Endothelial cell of umbilical vein (primary cell): ENCODE data around the gene NDFIP1. TPM values are rescaled to one million over a fixed set of nuclear protein-coding genes. Genes with fewer than 3 reads are reported as not detected.

Source experiments
- BruUV-seq: library from RNA; stranded (reverse); fragments of 400-500 nt; replicated peaks from 2 replicates; lab custom pipeline; 2021; lab: Mats Ljungman, UMichigan
- CTCF ChIA-PET: fragments of 300-600, 350-600 bp; sonication (Branson Sonifier 250); formaldehyde crosslinking; loops from one replicate; lab custom pipeline; 2021; ENCODE audit warnings: antibody characterized with exemption, inconsistent platforms; lab: Charles Lee
- POLR2A ChIA-PET: fragments of 300-600, 350-600 bp; sonication (Branson Sonifier 250); formaldehyde crosslinking; loops from one replicate; lab custom pipeline; 2021; ENCODE audit warnings: antibody characterized with exemption, inconsistent platforms; lab: Charles Lee
- DNase-seq: peaks from one replicate; pipeline ENCODE4 v3.0.0-alpha.2; 2011; ENCODE audit warnings: low read depth, low spot score
- FAIRE-seq: peaks from 2 replicates; lab custom pipeline; 2011; peaks lifted over from hg19 to GRCh38; lab: Jason Lieb, UNC
- H2AFZ ChIP-seq: 2 replicates; pipeline ENCODE4 v1.6.0; 2012; ENCODE audit warnings: low read depth, low read length, control low read depth, inconsistent platforms
- H3K27ac ChIP-seq: 2 replicates; pipeline ENCODE4 v1.5.1; 2011; ENCODE audit warnings: low read depth, mild to moderate bottlenecking, control low read depth, low read length, moderate library complexity; ENCODE audit not compliant: insufficient read depth
- H3K27me3 ChIP-seq, 2 experiments: 2 replicates each; pipeline versions ENCODE4 v1.6.0 to v1.6.1; 2011; ENCODE audit warnings: low read length in 2 of 2, mixed read lengths in 1 of 2; ENCODE audit not compliant: control insufficient read depth in 2 of 2, insufficient read depth in 2 of 2
- H3K36me3 ChIP-seq, 2 experiments: 2 replicates in 1 of 2; 3 replicates in 1 of 2; pipeline ENCODE4 v1.5.1; 2011; ENCODE audit warnings: low read length in 2 of 2, mild to moderate bottlenecking in 1 of 2, moderate library complexity in 1 of 2; ENCODE audit not compliant: control insufficient read depth in 2 of 2, insufficient read depth in 2 of 2; ENCODE audit errors: extremely low read depth in 1 of 2
- H3K4me1 ChIP-seq: 3 replicates; pipeline ENCODE4 v1.5.1; 2011; ENCODE audit warnings: mild to moderate bottlenecking, low read length; ENCODE audit not compliant: control insufficient read depth, insufficient read depth; ENCODE audit errors: extremely low read depth
- H3K4me2 ChIP-seq: 2 replicates; pipeline ENCODE4 v1.6.1; 2011; ENCODE audit warnings: low read length, control low read depth, mixed read lengths; ENCODE audit not compliant: insufficient read depth
- H3K4me3 ChIP-seq, 3 experiments: fragments of 200-600 bp in 1 of 3; sonication (generic), shearing (Covaris generic) in 1 of 3; replicated peaks in 1 of 3; 2 replicates each; pipeline ENCODE4 v1.5.1; 2011 to 2016; ENCODE audit warnings: control low read depth in 3 of 3, low read length in 3 of 3, mild to moderate bottlenecking in 2 of 3, inconsistent platforms in 1 of 3, low read depth in 1 of 3, moderate library complexity in 1 of 3; ENCODE audit not compliant: insufficient read depth in 1 of 3
- H3K79me2 ChIP-seq: 2 replicates; pipeline ENCODE4 v1.6.0; 2012; ENCODE audit warnings: low read length, inconsistent platforms; ENCODE audit not compliant: control insufficient read depth, insufficient read depth
- H3K9ac ChIP-seq: replicated peaks from 2 replicates; pipeline ENCODE3; 2011; ENCODE audit warnings: low read length, control low read depth; ENCODE audit not compliant: insufficient read depth; ENCODE audit errors: extremely low read depth
- H3K9me1 ChIP-seq: replicated peaks from 3 replicates; pipeline ENCODE4 v1.6.0; 2011; ENCODE audit warnings: mild to moderate bottlenecking, low read length; ENCODE audit not compliant: control insufficient read depth, insufficient read depth; ENCODE audit errors: extremely low read depth
- H3K9me3 ChIP-seq: replicated peaks from 2 replicates; pipeline ENCODE4 v1.5.1; 2012; ENCODE audit warnings: low read length, inconsistent platforms; ENCODE audit not compliant: control insufficient read depth, insufficient read depth
- H4K20me1 ChIP-seq: replicated peaks from 2 replicates; pipeline ENCODE3; 2011; ENCODE audit warnings: mild to moderate bottlenecking, low read length; ENCODE audit not compliant: control insufficient read depth, insufficient read depth; ENCODE audit errors: extremely low read depth
- EZH2 ChIP-seq: IDR thresholded peaks from 2 replicates; pipeline ENCODE4 v1.6.1; 2012; ENCODE audit warnings: borderline replicate concordance, low read depth, mild to moderate bottlenecking, moderate library complexity, low read length, inconsistent platforms; ENCODE audit not compliant: severe bottlenecking
- FOS ChIP-seq: IDR thresholded peaks from 2 replicates; pipeline ENCODE4 v1.6.1; 2011; ENCODE audit warnings: mild to moderate bottlenecking, low read length, moderate library complexity, borderline replicate concordance; ENCODE audit not compliant: insufficient read depth
- GATA2 ChIP-seq: IDR thresholded peaks from 2 replicates; pipeline ENCODE4 v1.7.0; 2011; ENCODE audit warnings: low read depth, mild to moderate bottlenecking, moderate library complexity, mixed read lengths, low read length; ENCODE audit not compliant: insufficient read length, insufficient read depth
- JUN ChIP-seq: IDR thresholded peaks from 2 replicates; pipeline ENCODE4 v1.6.1; 2011; ENCODE audit warnings: borderline replicate concordance, low read depth; ENCODE audit not compliant: insufficient read length, insufficient read depth
- MYC ChIP-seq: IDR thresholded peaks from one replicate; pipeline ENCODE4 v1.6.1; 2011; ENCODE audit warnings: mild to moderate bottlenecking, low read depth, low read length
- POLR2AphosphoS5 ChIP-seq: IDR thresholded peaks from 2 replicates; pipeline ENCODE4 v1.6.1; 2012; ENCODE audit warnings: low read depth, mild to moderate bottlenecking, control low read depth, low read length, moderate library complexity; ENCODE audit not compliant: insufficient read depth
- dilution Hi-C: fragments of 300-500 bp; cut with MboI; formaldehyde crosslinking; loops from one replicate; pipeline ENCODE4 v1.15.0; 2019; ENCODE audit warnings: low sequenced_read_pairs; ENCODE audit not compliant: extremely low pct_ligation_motif_present
- intact Hi-C: fragments of 100-400 bp; cut with micrococcal nuclease; formaldehyde crosslinking; loops from one replicate; pipeline ENCODE4 v1.10.0; 2022
- polyA plus RNA-seq, 4 experiments: library from polyadenylated mRNA; depleted of rRNA in 3 of 4; stranded (reverse) in 3 of 4; unstranded in 1 of 4; fragments of >200 nt; gene quantifications; 2 replicates each; pipeline versions ENCODE4 v1.2.1 to v1.2.3, GENCODE V29; 2011 to 2012; ENCODE audit warnings: missing spikeins in 1 of 4
- total RNA-seq: library from RNA; stranded (reverse); gene quantifications from 2 replicates; pipeline ENCODE4 v1.2.3, GENCODE V29; 2021
- TF ChIP-seq, protein P1 (sequence below): IDR thresholded peaks from 2 replicates; pipeline ENCODE4 v1.6.1; 2011; ENCODE audit not compliant: insufficient read depth, insufficient read length
- TF ChIP-seq, protein P2 (sequence below), 2 donors: IDR thresholded peaks; 1 replicate in 1 of 2; 2 replicates in 1 of 2; pipeline ENCODE4 v1.5.1; 2011; ENCODE audit warnings: low read length in 2 of 2, mild to moderate bottlenecking in 2 of 2, moderate library complexity in 2 of 2, control low read depth in 1 of 2, inconsistent platforms in 1 of 2, low read depth in 1 of 2; ENCODE audit not compliant: insufficient read depth in 1 of 2; ENCODE audit errors: extremely low read depth in 1 of 2

NDFIP1 gene
- total and polyA plus RNA-seq, 2 donors (not counting 3 experiments of a cell fraction or from before 2014, with no cell fraction given) = 12.3 to 42.6 TPM

DNA sequence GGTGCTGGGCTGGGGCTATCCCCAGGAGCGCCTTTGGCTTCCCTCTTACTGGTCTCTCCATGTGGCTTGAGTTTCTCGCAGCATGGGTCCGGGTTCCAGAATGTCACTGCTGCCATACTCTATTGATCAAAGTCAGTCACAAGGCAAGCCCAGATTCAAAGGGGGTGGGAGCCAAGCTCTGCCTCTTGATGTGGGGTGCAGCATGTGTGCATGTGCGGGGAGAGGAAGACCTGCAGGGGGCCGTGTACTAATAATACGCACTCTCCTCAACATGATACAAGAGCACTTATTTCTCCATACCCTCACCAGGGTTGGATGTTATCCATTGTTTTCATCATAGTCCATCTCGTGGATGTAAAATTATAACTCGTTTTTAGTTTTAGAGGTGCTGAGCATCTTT is 81.2 kb downstream of the NDFIP1 start:
- ChIA-PET CTCF (interaction anchor here (0.5 to 1.3 kb wide), 2 partner anchors 19 to 359 kb away, joined by 3 read pairs; no protein-coding TSS in a partner anchor), POLR2A (no interaction called here)
- no peak for FAIRE-seq
- Histone ChIP-seq H2AFZ (no peak overlapping the region), H3K9me3 (no peaks in the 10 kb centered on the region), H3K36me3 (no peaks in the 10 kb centered on the region), H3K79me2 (no peaks in the 10 kb centered on the region), H4K20me1 (no peaks in the 10 kb centered on the region), H3K9ac (no peak overlapping the region), H3K27ac (no peak overlapping the region), H3K4me2 (no peak overlapping the region), H3K27me3 (no peaks in the 10 kb centered on the region), H3K9me1 (no peaks in the 10 kb centered on the region), H3K4me1 (peaks cover 26% of the 10 kb centered on the region), H3K4me3 (no peak overlapping the region)
- intact Hi-C loops = no loop called here
- TF ChIP-seq MYC (no peak), JUN (no peak), FOS (no peak), POLR2AphosphoS5 (no peak), GATA2 (no peak), EZH2 (no peak)
- TF ChIP-seq, protein P1, sequence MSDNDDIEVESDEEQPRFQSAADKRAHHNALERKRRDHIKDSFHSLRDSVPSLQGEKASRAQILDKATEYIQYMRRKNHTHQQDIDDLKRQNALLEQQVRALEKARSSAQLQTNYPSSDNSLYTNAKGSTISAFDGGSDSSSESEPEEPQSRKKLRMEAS = no peak
- TF ChIP-seq, protein P2, sequence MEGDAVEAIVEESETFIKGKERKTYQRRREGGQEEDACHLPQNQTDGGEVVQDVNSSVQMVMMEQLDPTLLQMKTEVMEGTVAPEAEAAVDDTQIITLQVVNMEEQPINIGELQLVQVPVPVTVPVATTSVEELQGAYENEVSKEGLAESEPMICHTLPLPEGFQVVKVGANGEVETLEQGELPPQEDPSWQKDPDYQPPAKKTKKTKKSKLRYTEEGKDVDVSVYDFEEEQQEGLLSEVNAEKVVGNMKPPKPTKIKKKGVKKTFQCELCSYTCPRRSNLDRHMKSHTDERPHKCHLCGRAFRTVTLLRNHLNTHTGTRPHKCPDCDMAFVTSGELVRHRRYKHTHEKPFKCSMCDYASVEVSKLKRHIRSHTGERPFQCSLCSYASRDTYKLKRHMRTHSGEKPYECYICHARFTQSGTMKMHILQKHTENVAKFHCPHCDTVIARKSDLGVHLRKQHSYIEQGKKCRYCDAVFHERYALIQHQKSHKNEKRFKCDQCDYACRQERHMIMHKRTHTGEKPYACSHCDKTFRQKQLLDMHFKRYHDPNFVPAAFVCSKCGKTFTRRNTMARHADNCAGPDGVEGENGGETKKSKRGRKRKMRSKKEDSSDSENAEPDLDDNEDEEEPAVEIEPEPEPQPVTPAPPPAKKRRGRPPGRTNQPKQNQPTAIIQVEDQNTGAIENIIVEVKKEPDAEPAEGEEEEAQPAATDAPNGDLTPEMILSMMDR (IDR thresholded peaks at IDR 0.05; ENCODE audit: extremely low read depth in 1 of 2, insufficient read depth in 1 of 2, low read depth in 1 of 2, low read length in 2 of 2) = no peak
- dilution Hi-C loops = no loop called here
- BruUV-seq = no TSS peak
- no peak for DNase-seq
